NCI-H82 (cell line): ENCODE results near the gene PDGFC.

Experiments used
- DNase-seq: peaks from one replicate; lab custom pipeline; 2025; lab: John Stamatoyannopoulos, UW

Gene PDGFC

DNA sequence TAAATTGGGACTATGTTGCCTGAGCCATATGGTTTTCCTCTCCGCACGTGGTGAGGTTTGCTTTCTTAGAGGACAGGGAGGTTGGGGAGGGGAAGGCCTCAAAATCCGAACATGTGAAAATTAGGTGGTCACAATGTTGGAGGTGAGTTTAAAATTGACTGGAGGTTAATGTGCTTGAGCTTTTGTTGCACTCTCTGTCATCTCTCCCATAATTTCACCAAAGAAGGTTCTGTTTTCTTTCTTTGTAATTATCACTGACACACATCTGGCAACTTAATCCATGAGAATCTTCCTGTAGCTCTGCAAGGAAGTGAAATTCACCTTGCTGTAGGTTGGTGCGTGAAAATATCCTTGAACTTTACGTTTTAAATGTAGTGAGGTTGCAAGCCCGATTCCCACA, 225.5 kb downstream of the PDGFC start:
- DNase-seq, result no peak

DNA sequence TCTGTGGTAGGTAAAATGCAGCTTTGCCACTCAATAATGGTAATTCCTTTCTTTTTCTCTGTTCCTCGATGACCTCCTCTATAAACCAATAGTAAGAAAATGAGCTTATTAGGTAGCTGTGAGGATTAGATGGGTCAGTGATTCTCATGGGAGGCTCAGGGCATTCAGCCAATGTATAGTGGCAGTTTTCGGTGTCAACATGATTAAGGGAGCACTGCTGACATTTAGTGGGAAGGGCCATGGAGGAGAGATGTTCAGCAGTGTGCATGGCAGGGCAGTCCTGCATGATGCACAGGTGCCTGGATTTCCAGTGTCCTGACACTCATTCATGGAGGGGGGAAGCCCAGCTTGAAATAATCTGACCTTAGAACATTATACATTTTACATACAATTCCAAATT, 232.8 kb downstream of the PDGFC start:
- DNase-seq, result peak; percentile 86

DNA sequence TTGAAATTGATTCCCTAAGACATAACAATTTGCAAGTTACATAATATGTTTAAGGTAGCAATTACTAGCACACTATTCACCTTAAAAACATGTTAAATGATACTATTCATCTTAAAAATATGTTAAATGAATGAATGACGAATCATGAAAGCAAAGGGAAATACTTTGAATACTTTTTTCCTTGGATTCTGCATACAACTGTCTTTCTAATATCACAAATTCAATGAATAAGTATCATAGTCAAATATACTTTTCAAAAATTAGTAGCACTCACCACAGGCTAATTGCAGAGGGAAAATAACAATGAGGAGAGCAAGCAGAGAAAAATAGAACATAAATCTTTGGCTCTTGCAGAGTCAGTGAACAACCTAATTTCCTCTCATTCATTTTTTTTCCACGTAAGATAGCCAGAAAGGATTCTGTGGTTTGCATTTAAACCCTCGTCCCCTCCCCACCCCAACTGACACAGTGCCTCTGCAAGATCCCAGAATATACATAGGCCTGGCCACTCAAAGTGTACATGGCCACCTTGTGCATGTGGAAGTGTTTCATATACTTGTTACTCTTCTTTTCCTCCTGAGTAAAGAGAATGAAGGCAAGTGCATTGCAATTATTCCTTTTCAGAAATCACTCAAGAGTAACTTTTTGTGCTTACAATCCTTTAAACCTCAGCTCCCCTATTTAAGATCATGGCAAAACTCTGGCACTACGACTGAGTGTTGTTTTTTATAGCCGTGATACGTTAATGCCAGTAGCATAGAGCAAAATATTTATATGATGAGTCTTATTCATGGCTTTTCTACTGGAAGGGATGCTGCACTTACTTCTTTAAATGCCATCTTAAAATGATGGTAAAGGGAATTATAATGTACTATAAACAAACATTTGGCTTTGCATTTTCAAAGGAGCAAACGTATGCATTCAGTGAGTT, 236.4 kb downstream of the PDGFC start:
- DNase-seq, result no peak

GRCh38 chr4:156733582-156733981, 238.0 kb downstream of the PDGFC start:
- DNase-seq, result no peak

DNA sequence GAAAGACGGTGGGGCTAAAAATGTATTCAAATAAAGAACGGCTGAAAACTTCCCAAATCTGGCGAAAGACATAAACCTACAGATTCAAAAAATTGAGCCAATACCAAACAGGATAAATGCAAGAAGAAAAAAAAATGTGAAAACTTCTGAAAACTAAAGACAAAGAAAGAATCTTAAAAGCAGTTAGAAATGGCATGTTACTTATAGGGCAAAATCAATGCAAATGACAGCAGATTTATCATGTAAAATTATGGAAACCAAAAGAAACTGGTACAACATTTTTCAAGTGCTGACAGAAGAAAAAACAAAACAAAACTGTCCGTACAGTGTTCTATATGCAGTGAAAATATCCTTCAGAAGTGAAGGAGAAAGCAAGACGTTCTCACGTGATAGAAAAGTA, 239.0 kb downstream of the PDGFC start:
- no peak for DNase-seq

DNA sequence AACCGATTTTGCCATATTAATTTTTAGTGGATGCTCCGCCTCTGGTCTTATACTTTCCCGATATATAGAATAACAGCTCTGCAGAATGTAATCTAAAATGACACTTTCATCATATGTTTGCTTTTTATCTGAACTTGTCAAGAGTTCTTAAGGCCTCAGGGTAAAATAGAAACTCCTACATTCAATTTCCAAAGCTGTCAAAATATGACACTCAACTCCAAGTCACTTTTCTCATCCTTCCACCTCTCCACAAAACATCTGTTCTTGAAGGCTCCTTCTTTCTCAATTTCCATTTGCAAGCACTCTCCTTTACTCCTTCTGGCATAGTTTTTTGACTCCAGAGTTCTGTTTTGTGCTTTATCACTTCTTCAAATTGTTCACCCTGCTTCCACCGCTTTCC, 242.2 kb downstream of the PDGFC start:
- DNase-seq, result no peak

GRCh38 chr4:156725257-156725656, 246.3 kb downstream of the PDGFC start:
- no peak for DNase-seq

- no peak for DNase-seq
Measured at GRCh38 chr4:156723951-156724668, 247.5 kb downstream of the PDGFC start.

DNA sequence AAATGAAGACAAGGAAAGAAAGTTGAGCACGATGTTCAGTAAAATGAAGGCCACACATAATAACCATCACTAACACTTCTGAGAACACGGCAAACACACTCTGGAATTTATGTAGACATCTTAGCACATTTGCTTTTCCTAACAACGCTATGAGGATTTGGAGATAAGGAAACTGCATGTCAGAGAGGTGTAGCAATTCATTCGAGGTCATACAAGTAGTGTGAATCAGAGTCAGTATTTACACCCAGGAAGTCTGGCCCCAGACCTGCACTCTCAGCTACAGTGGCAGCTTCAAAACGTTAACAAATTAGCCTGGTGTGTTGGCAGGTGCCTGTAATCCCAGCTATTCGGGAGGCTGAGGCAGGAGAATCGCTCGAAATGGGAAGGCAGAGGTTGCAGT, 253.4 kb downstream of the PDGFC start:
- DNase-seq, result no peak

GRCh38 chr4:156711193-156711590, 260.4 kb downstream of the PDGFC start:
- DNase-seq, result peak; percentile 70
